IMR-90 (cell line): ENCODE results near the gene URI1. TPM values are rescaled to one million over a fixed set of nuclear protein-coding genes. Genes with fewer than 3 reads are reported as not detected.

Experiments used
- ATAC-seq: fragments of 200-7000 bp; cut with Tn5 transposase; 2 replicates; pipeline ENCODE4 v1.9.1; 2020; ENCODE audit warnings: low read depth, mild to moderate bottlenecking, moderate library complexity
- BruUV-seq: library from RNA; stranded (reverse); fragments of 400-500 nt; replicated peaks from 2 replicates; lab custom pipeline; 2021; lab: Mats Ljungman, UMichigan
- CTCF ChIA-PET: fragments of 300-600 bp; formaldehyde crosslinking; extraction: SDS; loops from one replicate; lab custom pipeline; 2021; ENCODE audit warnings: antibody characterized with exemption; lab: Yijun Ruan, JAX
- POLR2A ChIA-PET: fragments of 300-600 bp; sonication (Branson Sonifier 250); formaldehyde crosslinking; loops from one replicate; lab custom pipeline; 2022; ENCODE audit warnings: antibody characterized with exemption; ENCODE audit not compliant: unreplicated experiment; lab: Charles Lee
- DNase-seq: peaks from one replicate; pipeline ENCODE4 v3.0.0; 2013
- H2AFZ ChIP-seq: replicated peaks from 2 replicates; pipeline ENCODE3; 2013; ENCODE audit warnings: low read length, mild to moderate bottlenecking; ENCODE audit not compliant: poor library complexity
- H2AK5ac ChIP-seq: 2 replicates; pipeline ENCODE4 v1.6.1; 2013; ENCODE audit warnings: low read depth, low read length, inconsistent platforms
- H2AK9ac ChIP-seq: replicated peaks from 2 replicates; pipeline ENCODE3; 2013; ENCODE audit warnings: mild to moderate bottlenecking, low read depth, low read length, moderate library complexity; ENCODE audit not compliant: poor library complexity
- H2BK120ac ChIP-seq: 2 replicates; pipeline ENCODE4 v1.6.1; 2013; ENCODE audit warnings: low read depth, low read length, inconsistent platforms
- H2BK15ac ChIP-seq: 3 replicates; pipeline ENCODE4 v1.6.1; 2013; ENCODE audit warnings: low read depth, low read length, inconsistent platforms
- H2BK20ac ChIP-seq: 2 replicates; pipeline ENCODE4 v1.6.1; 2013; ENCODE audit warnings: low read depth, mild to moderate bottlenecking, inconsistent platforms, low read length, moderate library complexity
- H2BK5ac ChIP-seq: 2 replicates; pipeline ENCODE4 v1.6.1; 2013; ENCODE audit warnings: mild to moderate bottlenecking, low read depth, low read length, inconsistent platforms; ENCODE audit not compliant: poor library complexity, severe bottlenecking
- H3K14ac ChIP-seq: replicated peaks from 2 replicates; pipeline ENCODE4 v1.6.1; 2013; ENCODE audit warnings: low read depth, low read length, inconsistent platforms
- H3K18ac ChIP-seq: 2 replicates; pipeline ENCODE4 v1.6.1; 2013; ENCODE audit warnings: low read depth, low read length, control low read depth
- H3K23ac ChIP-seq: 2 replicates; pipeline ENCODE4 v1.6.1; 2013; ENCODE audit warnings: low read depth, low read length, inconsistent platforms
- H3K27ac ChIP-seq: 2 replicates; pipeline ENCODE4 v1.5.1; 2013; ENCODE audit warnings: mild to moderate bottlenecking, control low read depth, low read length; ENCODE audit not compliant: insufficient read depth
- H3K27me3 ChIP-seq: 2 replicates; pipeline ENCODE4 v1.6.1; 2013; ENCODE audit warnings: low read length; ENCODE audit not compliant: control insufficient read depth, insufficient read depth
- H3K36me3 ChIP-seq: 2 replicates; pipeline ENCODE4 v1.6.1; 2013; ENCODE audit warnings: low read length, mixed read lengths; ENCODE audit not compliant: control insufficient read depth, insufficient read depth
- H3K4ac ChIP-seq: 2 replicates; pipeline ENCODE4 v1.6.1; 2013; ENCODE audit warnings: low read depth, low read length, inconsistent platforms
- H3K4me1 ChIP-seq: 2 replicates; pipeline ENCODE4 v1.6.1; 2013; ENCODE audit warnings: low read length, mixed read lengths; ENCODE audit not compliant: control insufficient read depth, insufficient read depth
- H3K4me2 ChIP-seq: 2 replicates; pipeline ENCODE4 v1.6.1; 2013; ENCODE audit warnings: low read depth, mild to moderate bottlenecking, control low read depth, low read length, moderate library complexity
- H3K4me3 ChIP-seq: 2 replicates; pipeline ENCODE4 v1.5.1; 2013; ENCODE audit warnings: low read depth, mild to moderate bottlenecking, control low read depth, low read length, moderate library complexity; ENCODE audit not compliant: insufficient read depth
- H3K56ac ChIP-seq: 2 replicates; pipeline ENCODE4 v1.6.1; 2013; ENCODE audit warnings: low read length, inconsistent platforms; ENCODE audit not compliant: insufficient read depth; ENCODE audit errors: extremely low read depth
- H3K79me1 ChIP-seq, 2 experiments: 2 replicates each; pipeline ENCODE4 v1.6.1; 2013; ENCODE audit warnings: low read length in 2 of 2, inconsistent platforms in 1 of 2, low read depth in 1 of 2
- H3K9ac ChIP-seq: 2 replicates; pipeline ENCODE4 v1.6.1; 2013; ENCODE audit warnings: low read depth, low read length, control low read depth
- H3K9me1 ChIP-seq: 2 replicates; pipeline ENCODE4 v1.6.1; 2013; ENCODE audit warnings: low read length, inconsistent platforms; ENCODE audit not compliant: insufficient read depth
- H3K9me3 ChIP-seq: 2 replicates; pipeline ENCODE4 v1.6.1; 2013; ENCODE audit warnings: low read length; ENCODE audit not compliant: control insufficient read depth, insufficient read depth
- H4K20me1 ChIP-seq: 2 replicates; pipeline ENCODE4 v1.6.1; 2013; ENCODE audit warnings: low read length, inconsistent platforms; ENCODE audit not compliant: insufficient read depth
- H4K5ac ChIP-seq: 2 replicates; pipeline ENCODE4 v1.6.1; 2013; ENCODE audit warnings: mild to moderate bottlenecking, low read depth, low read length, control low read depth
- H4K8ac ChIP-seq, 2 experiments: 2 replicates each; pipeline ENCODE4 v1.6.1; 2013; ENCODE audit warnings: low read depth in 2 of 2, low read length in 2 of 2, control low read depth in 1 of 2, inconsistent platforms in 1 of 2
- H4K91ac ChIP-seq: 2 replicates; pipeline ENCODE4 v1.6.1; 2013; ENCODE audit warnings: low read depth, low read length, inconsistent platforms; ENCODE audit not compliant: insufficient read depth
- BHLHE40 ChIP-seq: fragments of 150-350 bp; IDR thresholded peaks from 2 replicates; pipeline ENCODE4 v1.6.1; 2016; ENCODE audit warnings: mild to moderate bottlenecking, low read depth, low read length
- CEBPB ChIP-seq: IDR thresholded peaks from 2 replicates; pipeline ENCODE4 v1.6.1; 2012; ENCODE audit warnings: low read depth, low read length, improper control_type of control experiment
- CHD1 ChIP-seq: IDR thresholded peaks from 2 replicates; pipeline ENCODE4 v1.6.1; 2012; ENCODE audit warnings: low read depth, low read length, improper control_type of control experiment
- CTCF ChIP-seq: conservative IDR thresholded peaks from 2 replicates; pipeline ENCODE4 v1.5.1; 2012; ENCODE audit warnings: mild to moderate bottlenecking, low read depth, low read length, improper control_type of control experiment
- ELK1 ChIP-seq: fragments of 150-350 bp; IDR thresholded peaks from 2 replicates; pipeline ENCODE4 v1.6.1; 2016; ENCODE audit warnings: low read depth, mild to moderate bottlenecking, low read length, moderate library complexity, borderline replicate concordance
- FOS ChIP-seq: fragments of 150-350 bp; IDR thresholded peaks from 2 replicates; pipeline ENCODE4 v1.6.1; 2016; ENCODE audit warnings: low read depth, low read length
- MAFK ChIP-seq: IDR thresholded peaks from 2 replicates; pipeline ENCODE4 v1.6.1; 2012; ENCODE audit warnings: low read depth, low read length, improper control_type of control experiment
- MAZ ChIP-seq: IDR thresholded peaks from 2 replicates; pipeline ENCODE4 v1.6.1; 2012; ENCODE audit warnings: low read depth, mild to moderate bottlenecking, low read length, improper control_type of control experiment, moderate library complexity, borderline replicate concordance
- MXI1 ChIP-seq: IDR thresholded peaks from 2 replicates; pipeline ENCODE4 v1.6.1; 2012; ENCODE audit warnings: low read depth, mild to moderate bottlenecking, low read length, moderate library complexity, borderline replicate concordance
- NFE2L2 ChIP-seq: fragments of 150-350 bp; IDR thresholded peaks from 2 replicates; pipeline ENCODE4 v1.6.1; 2016; ENCODE audit warnings: low read depth, mild to moderate bottlenecking, low read length
- POLR2A ChIP-seq: IDR thresholded peaks from 2 replicates; pipeline ENCODE4 v1.6.1; 2012; ENCODE audit warnings: mild to moderate bottlenecking, low read depth, low read length
- RAD21 ChIP-seq: IDR thresholded peaks from 2 replicates; pipeline ENCODE4 v1.6.1; 2012; ENCODE audit warnings: low read length, improper control_type of control experiment
- RCOR1 ChIP-seq: IDR thresholded peaks from 2 replicates; pipeline ENCODE4 v1.6.1; 2012; ENCODE audit warnings: mild to moderate bottlenecking, low read length, improper control_type of control experiment; ENCODE audit not compliant: insufficient replicate concordance
- RFX5 ChIP-seq: IDR thresholded peaks from 2 replicates; pipeline ENCODE4 v1.8.0; 2012; ENCODE audit warnings: low read depth, mild to moderate bottlenecking, low read length, moderate library complexity
- SMC3 ChIP-seq: fragments of 150-350 bp; IDR thresholded peaks from 2 replicates; pipeline ENCODE4 v1.6.1; 2016; ENCODE audit warnings: low read depth, mild to moderate bottlenecking, antibody characterized with exemption, low read length, moderate library complexity
- USF2 ChIP-seq: fragments of 150-350 bp; IDR thresholded peaks from 2 replicates; pipeline ENCODE4 v1.6.1; 2017; ENCODE audit warnings: mild to moderate bottlenecking, antibody characterized with exemption, low read length, low read depth
- WGBS, 2 experiments: methylation state at CpG; one replicate each; pipeline versions ENCODE4 v1.1.5 to v1.1.7; 2013; ENCODE audit warnings: missing lambda C conversion rate in 2 of 2; ENCODE audit not compliant: insufficient read length in 1 of 2; ENCODE audit errors: extremely low coverage in 2 of 2; 5-methylcytosine and 5-hydroxymethylcytosine counted together
- dilution Hi-C: fragments of 300-500 bp; cut with HindIII; formaldehyde crosslinking; loops from one replicate; pipeline ENCODE4 v1.14.3; 2018; ENCODE audit warnings: low sequenced_read_pairs; ENCODE audit not compliant: unreplicated experiment
- in situ Hi-C: fragments of 300-500 bp; cut with MboI; formaldehyde crosslinking; loops from 3 replicates; pipeline ENCODE4 v1.14.3; 2019; ENCODE audit warnings: low sequenced_read_pairs, inconsistent platforms, mixed read lengths
- intact Hi-C: fragments of 100-400 bp; cut with micrococcal nuclease; formaldehyde crosslinking; loops from 2 replicates; pipeline ENCODE4 v1.10.0; 2022
- polyA plus RNA-seq, 3 experiments: library from polyadenylated mRNA; depleted of rRNA; stranded (reverse); fragments of >200 nt; gene quantifications; 2 replicates each; pipeline ENCODE4 v1.2.3, GENCODE V29; 2012; ENCODE audit warnings: low replicate concordance in 1 of 3
- total RNA-seq: library from RNA; depleted of rRNA; stranded (reverse); fragments of >200 nt; gene quantifications from 2 replicates; pipeline ENCODE4 v1.2.3, GENCODE V29; 2012

Gene URI1
- total and polyA plus RNA-seq, 2 of the 4 experiments (the other 2 are of a cell fraction): 43.2 to 45.3 TPM

- Histone ChIP-seq H2BK5ac (no peak overlapping the region), H4K5ac (no peak overlapping the region), H3K27me3 (no peaks in the 10 kb centered on the region), H3K4me1 (no peaks in the 10 kb centered on the region), H3K36me3 (no peaks in the 10 kb centered on the region), H2AK5ac (no peak overlapping the region), H3K9ac (no peak overlapping the region), H4K20me1 (no peaks in the 10 kb centered on the region), H3K4me2 (no peak overlapping the region), H3K4ac (no peak overlapping the region), H3K9me1 (no peaks in the 10 kb centered on the region), H2BK120ac (no peak overlapping the region), H4K91ac (no peak overlapping the region), H2BK15ac (no peak overlapping the region), H2AK9ac (no peak overlapping the region), H3K9me3 (no peaks in the 10 kb centered on the region), H3K18ac (no peak overlapping the region), H2AFZ (no peak overlapping the region), H3K4me3 (no peak overlapping the region), H3K56ac (no peak overlapping the region), H3K23ac (no peak overlapping the region), H3K14ac (no peak overlapping the region), H4K8ac (no peak overlapping the region), H3K27ac (no peak overlapping the region), H2BK20ac (no peak overlapping the region), H3K79me1 (no peaks in the 10 kb centered on the region)
- DNase-seq: no peak
- ATAC-seq: no peak
- no TSS peak for BruUV-seq
- in situ Hi-C loops: no loop called here
- TF ChIP-seq NFE2L2: no peak
- TF ChIP-seq CHD1: no peak
- no peak for TF ChIP-seq MAFK
- no peak for TF ChIP-seq POLR2A
- TF ChIP-seq RCOR1: no peak
- TF ChIP-seq CTCF: no peak
- TF ChIP-seq CEBPB: no peak
- no peak for TF ChIP-seq FOS
- no peak for TF ChIP-seq SMC3
- TF ChIP-seq MAZ: no peak
- no peak for TF ChIP-seq ELK1
- no peak for TF ChIP-seq RAD21
- TF ChIP-seq MXI1: no peak
- TF ChIP-seq USF2: no peak
- TF ChIP-seq RFX5: no peak
- TF ChIP-seq BHLHE40: no peak
- ChIA-PET POLR2A (no interaction called here), CTCF (no interaction called here)
- intact Hi-C loops: no loop called here
- dilution Hi-C loops: no loop called here
- 0% methylated on average over 1 of the region's 3 CpGs; no CpG with 5 or more reads in 1 of the 2 experiments for WGBS, 2 experiments
These were observed 27.1 kb upstream of the URI1 start for GRCh38 chr19:29914933-29915332.
